ENCODE measurements around the gene FBXO27. TPM values are rescaled to one million over a fixed set of nuclear protein-coding genes. Genes with fewer than 3 reads are reported as not detected.
"Not testable (repeated sequence)": the region's sequence is repeated elsewhere in the genome, so short reads cannot be mapped to it uniquely, and the experiment has no call there.

Gene FBXO27
- polyA plus RNA-seq, 3 donors, result not detected

DNA sequence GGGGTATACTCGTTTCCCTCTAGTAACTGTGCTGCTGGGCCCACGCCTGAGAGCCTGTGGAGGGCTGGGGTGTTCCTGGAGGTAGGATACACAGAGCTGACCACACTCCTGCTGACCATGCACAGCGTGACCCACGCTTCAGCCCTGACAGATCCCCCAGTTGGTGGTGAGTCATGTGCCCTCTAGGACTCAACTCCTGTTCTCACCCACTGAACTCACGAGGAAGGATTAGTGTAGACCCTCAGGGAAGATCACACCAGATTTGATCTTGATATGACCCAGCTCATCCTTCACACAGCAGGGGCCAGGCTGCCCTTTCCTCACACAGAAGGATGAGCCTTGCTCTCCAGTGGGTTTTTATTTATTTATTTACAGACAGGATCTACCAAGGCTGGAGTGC is 38.5 kb upstream of the FBXO27 start:
- no peak overlapping the region for H3K27ac ChIP-seq (ENCODE audit: low read depth in 1 of 2, low read length in 2 of 2)
- peaks cover 6 to 8% of the 10 kb centered on the region in 2 donors for H3K4me1 ChIP-seq (ENCODE audit: control insufficient read depth in 1 of 2, insufficient read depth in 2 of 2, low read length in 2 of 2)
- no peak overlapping the region for H3K27ac Mint-ChIP-seq
- H3K79me2 ChIP-seq (ENCODE audit: insufficient read depth, low read length), result no peaks in the 10 kb centered on the region
- no peak overlapping the region for H3K9ac ChIP-seq (ENCODE audit: insufficient read depth, low read length, poor library complexity, severe bottlenecking)
- no peaks in the 10 kb centered on the region for H3K36me3 Mint-ChIP-seq
- intact Hi-C loops (cut with micrococcal nuclease), result no loop called here
- no peak overlapping the region for H2AFZ ChIP-seq (ENCODE audit: insufficient read depth, low read depth, low read length, poor library complexity, severe bottlenecking)
- H3K27me3 Mint-ChIP-seq (ENCODE audit: low read depth in 3 of 3), result peaks cover 2 to 8% (median 4%) of the 10 kb centered on the region in 3 donors
- 96% methylated on average over 4 of the region's 5 CpGs for WGBS (ENCODE audit: insufficient coverage)
- H4K20me1 ChIP-seq (ENCODE audit: insufficient read depth, low read length), result no peaks in the 10 kb centered on the region
- no peak overlapping the region for H3K4me3 Mint-ChIP-seq
- no peaks in the 10 kb centered on the region for H3K36me3 ChIP-seq (replicated peaks in 1 of 2; ENCODE audit: control insufficient read depth in 1 of 2, insufficient read depth in 2 of 2, low read length in 2 of 2)
- H3K4me3 ChIP-seq (replicated peaks in 1 of 3; ENCODE audit: low read depth in 2 of 3, low read length in 3 of 3), result no peak overlapping the region
- no peak for DNase-seq
- H3K9me3 ChIP-seq (replicated peaks in 1 of 2; ENCODE audit: control insufficient read depth in 1 of 2, insufficient read depth in 1 of 2, low read length in 2 of 2), result no peaks in the 10 kb centered on the region
- no peak overlapping the region for H3K4me2 ChIP-seq (replicated peaks; ENCODE audit: extremely low read depth, low read length, poor library complexity, severe bottlenecking)
- peaks cover 0 to 13% (median 8%) of the 10 kb centered on the region in 7 donors for H3K9me3 Mint-ChIP-seq
- no peaks in the 10 kb centered on the region for H3K27me3 ChIP-seq (ENCODE audit: control insufficient read depth in 2 of 2, insufficient read depth in 2 of 2, low read length in 2 of 2)
- TF ChIP-seq CTCF (IDR thresholded peaks at IDR 0.05), result no peak
- peaks cover 6% of the 10 kb centered on the region for H3K4me1 Mint-ChIP-seq

GRCh38 chr19:39068259-39068658 is 35.9 kb upstream of the FBXO27 start:
- H3K27me3 ChIP-seq (ENCODE audit: control insufficient read depth in 2 of 2, insufficient read depth in 2 of 2, low read length in 2 of 2); H3K79me2 ChIP-seq (ENCODE audit: insufficient read depth, low read length); H3K9me3 ChIP-seq (replicated peaks in 1 of 2; ENCODE audit: control insufficient read depth in 1 of 2, insufficient read depth in 1 of 2, low read length in 2 of 2); H4K20me1 ChIP-seq (ENCODE audit: insufficient read depth, low read length); H2AFZ ChIP-seq (ENCODE audit: insufficient read depth, low read depth, low read length, poor library complexity, severe bottlenecking); H3K27ac Mint-ChIP-seq; H3K27ac ChIP-seq (ENCODE audit: low read depth in 1 of 2, low read length in 2 of 2); H3K4me2 ChIP-seq (replicated peaks; ENCODE audit: extremely low read depth, low read length, poor library complexity, severe bottlenecking); H3K36me3 ChIP-seq (replicated peaks in 1 of 2; ENCODE audit: control insufficient read depth in 1 of 2, insufficient read depth in 2 of 2, low read length in 2 of 2); H3K4me1 Mint-ChIP-seq; H3K4me1 ChIP-seq (ENCODE audit: control insufficient read depth in 1 of 2, insufficient read depth in 2 of 2, low read length in 2 of 2); H3K4me3 ChIP-seq (replicated peaks in 1 of 3; ENCODE audit: low read depth in 2 of 3, low read length in 3 of 3); H3K36me3 Mint-ChIP-seq; intact Hi-C loops (cut with micrococcal nuclease); DNase-seq; H3K4me3 Mint-ChIP-seq; H3K9ac ChIP-seq (ENCODE audit: insufficient read depth, low read length, poor library complexity, severe bottlenecking); H3K27me3 Mint-ChIP-seq (ENCODE audit: low read depth in 3 of 3): not testable (repeated sequence)
- H3K9me3 Mint-ChIP-seq, result peaks cover 0 to 13% (median 8%) of the 10 kb centered on the region in 7 donors
- 90% methylated on average over 2 of the region's 6 CpGs for WGBS (ENCODE audit: insufficient coverage)

Data from CD14-positive monocyte (primary cell).